Kidney (tissue), 14 donors: Measurements from ENCODE around the gene CMSS1. TPM values are rescaled to one million over a fixed set of nuclear protein-coding genes. Genes with fewer than 3 reads are reported as not detected.

Source experiments
- DNase-seq, 5 donors: peaks; one replicate each; pipeline ENCODE4 v3.0.0-alpha.2; 2013 to 2020
- FAIRE-seq: peaks from 2 replicates; lab custom pipeline; 2012; peaks lifted over from hg19 to GRCh38; lab: Jason Lieb, UNC
- H3K27ac ChIP-seq, 2 donors: one replicate each; pipeline ENCODE4 v1.7.0; 2013; ENCODE audit warnings: low read depth in 2 of 2, low read length in 2 of 2, inconsistent platforms in 1 of 2
- H3K27me3 ChIP-seq: one replicate; pipeline ENCODE4 v1.7.1; 2013; ENCODE audit warnings: low read length, inconsistent platforms; ENCODE audit not compliant: control insufficient read depth, insufficient read depth
- H3K36me3 ChIP-seq, 3 donors: one replicate each; pipeline versions ENCODE4 v1.7.0 to v1.7.1; 2013; ENCODE audit warnings: low read length in 3 of 3, control low read depth in 1 of 3, inconsistent platforms in 1 of 3; ENCODE audit not compliant: insufficient read depth in 3 of 3, control insufficient read depth in 2 of 3
- H3K4me1 ChIP-seq, 3 donors: one replicate each; pipeline versions ENCODE4 v1.7.0 to v1.7.1; 2013; ENCODE audit warnings: low read length in 3 of 3, inconsistent platforms in 1 of 3, low read depth in 1 of 3; ENCODE audit not compliant: control insufficient read depth in 2 of 3, insufficient read depth in 2 of 3
- H3K4me3 ChIP-seq, 3 donors: one replicate each; pipeline versions ENCODE4 v1.7.0 to v1.8.1; 2013; ENCODE audit warnings: low read length in 3 of 3, control low read depth in 1 of 3, inconsistent platforms in 1 of 3
- H3K9ac ChIP-seq, 3 donors: one replicate each; pipeline versions ENCODE4 v1.7.0 to v1.7.1; 2013; ENCODE audit warnings: low read length in 3 of 3, control low read depth in 1 of 3, inconsistent platforms in 1 of 3
- H3K9me3 ChIP-seq, 3 donors: one replicate each; pipeline versions ENCODE4 v1.7.0 to v1.7.1; 2013; ENCODE audit warnings: low read length in 3 of 3, control low read depth in 1 of 3, inconsistent platforms in 1 of 3; ENCODE audit not compliant: control insufficient read depth in 2 of 3, insufficient read depth in 1 of 3
- CTCF ChIP-seq: IDR thresholded peaks from 3 replicates; pipeline ENCODE4 v1.5.1; 2012; ENCODE audit warnings: mild to moderate bottlenecking, moderate library complexity, borderline replicate concordance; ENCODE audit not compliant: insufficient read depth; ENCODE audit errors: extremely low read depth
- intact Hi-C: fragments of 100-400 bp; cut with DNase I; formaldehyde crosslinking; loops from one replicate; pipeline ENCODE4 v1.11.1; 2022
- polyA plus RNA-seq: library from polyadenylated mRNA; stranded (reverse); fragments of 350-450 nt; fragmentation: Illumina TruSeq; extraction: RNeasy Lipid Tissue Mini Kit (QIAGEN cat#74804); gene quantifications from one replicate; pipeline ENCODE4 v1.2.3, GENCODE V29; 2014; ENCODE audit warnings: low read depth, low replicate concordance; ENCODE audit not compliant: insufficient read depth
- total RNA-seq: library from RNA; stranded (reverse); fragmentation: NEBNext Ultra II Directional; extraction: Animal tissue kit (Norgen Biotek cat#: 25700); gene quantifications from one replicate; pipeline ENCODE4 v1.2.1, GENCODE V29; 2021
- donor health status: control.
- donor health status: control.
- donor health status: control.
- donor health status: control.
- donor health status: control.
- donor health status: DM: yes; HTN: yes; CAD: no.
- donor health status: Normal renal cell carcinoma (clear cell type).

The CMSS1 gene
- total and polyA plus RNA-seq, 2 donors from 2014 or later: 26.4 to 27.0 TPM

- Histone ChIP-seq H3K9ac (no peak overlapping the region), H3K27ac (no peak overlapping the region), H3K9me3 (no peaks in the 10 kb centered on the region), H3K4me3 (no peak overlapping the region), H3K4me1 (no peaks in the 10 kb centered on the region), H3K27me3 (no peaks in the 10 kb centered on the region), H3K36me3 (no peaks in the 10 kb centered on the region)
- no peak for DNase-seq
- FAIRE-seq: no peak
- intact Hi-C loops: no loop called here
- TF ChIP-seq CTCF: no peak
Observed at GRCh38 chr3:99891610-99892285, 74.1 kb downstream of the CMSS1 start.

GRCh38 chr3:99892332-99892731 lies 74.7 kb downstream of the CMSS1 start:
- no peak overlapping the region for H3K4me3 ChIP-seq
- H3K27ac ChIP-seq: no peak overlapping the region
- intact Hi-C loops: no loop called here
- no peak overlapping the region for H3K9ac ChIP-seq
- FAIRE-seq: no peak
- no peaks in the 10 kb centered on the region for H3K36me3 ChIP-seq
- H3K9me3 ChIP-seq: no peaks in the 10 kb centered on the region
- H3K4me1 ChIP-seq: no peaks in the 10 kb centered on the region
- H3K27me3 ChIP-seq: no peaks in the 10 kb centered on the region
- TF ChIP-seq CTCF: no peak
- no peak for DNase-seq

GRCh38 chr3:99895131-99895696 lies 77.6 kb downstream of the CMSS1 start:
- DNase-seq (no peak), FAIRE-seq (no peak)
- intact Hi-C loops: no loop called here
- H3K27me3 ChIP-seq: no peaks in the 10 kb centered on the region
- H3K36me3 ChIP-seq: no peaks in the 10 kb centered on the region
- H3K4me1 ChIP-seq: no peaks in the 10 kb centered on the region
- H3K4me3 ChIP-seq: no peak overlapping the region
- no peaks in the 10 kb centered on the region for H3K9me3 ChIP-seq
- H3K9ac ChIP-seq: no peak overlapping the region
- no peak overlapping the region for H3K27ac ChIP-seq
- TF ChIP-seq CTCF: no peak
